ELF-1 (cell line): ENCODE data around the gene OR1J1.

ENCODE experiments used
- DNase-seq: peaks from one replicate; pipeline ENCODE4 v3.0.0-alpha.2; 2016; ENCODE audit warnings: low read depth, low spot score

The OR1J1 gene

DNA sequence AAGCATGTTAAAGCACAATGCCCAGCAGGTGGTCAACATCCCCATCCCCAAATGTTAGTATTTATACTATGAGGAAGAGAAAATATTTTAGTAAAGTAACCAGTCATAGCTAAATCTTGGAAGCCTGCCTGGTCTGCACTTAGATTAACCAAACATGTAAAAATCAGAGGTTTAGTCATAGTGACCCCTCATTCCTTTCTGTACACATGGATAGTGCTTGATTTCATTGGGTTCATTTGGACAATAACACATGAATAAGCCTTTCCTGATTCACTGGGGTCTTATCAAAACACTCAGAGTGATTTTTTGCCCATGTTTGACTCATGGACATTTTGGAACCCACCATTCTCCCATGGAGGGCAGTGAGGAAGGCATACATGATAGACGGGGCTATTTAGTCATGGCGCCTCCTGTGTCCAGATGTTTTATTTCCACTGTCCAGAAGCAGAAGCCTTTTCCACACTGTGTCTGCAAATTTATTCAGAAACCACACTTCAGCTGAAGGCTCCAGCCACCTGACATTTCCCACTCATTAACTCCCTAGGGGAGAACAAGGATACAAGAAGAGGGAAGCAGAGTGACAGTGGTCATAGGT is 32.5 kb downstream of the OR1J1 start:
- DNase-seq = no peak

- DNase-seq = no peak
These were observed 33.5 kb downstream of the OR1J1 start for GRCh38 chr9:122444041-122444733.

GRCh38 chr9:122442568-122442967 is 35.2 kb downstream of the OR1J1 start:
- no peak for DNase-seq
